K562 (cell line): ENCODE results near the gene ERMP1. TPM values are rescaled to one million over a fixed set of nuclear protein-coding genes. Genes with fewer than 3 reads are reported as not detected.

Experiments
- ATAC-seq: fragments of 200-7000 bp; cut with Tn5 transposase; 3 replicates; pipeline ENCODE4 v1.9.1; 2020; ENCODE audit warnings: moderate library complexity
- BruUV-seq: library from RNA; stranded (reverse); fragments of 400-500 nt; replicated peaks from 2 replicates; lab custom pipeline; 2021; lab: Mats Ljungman, UMichigan
- CTCF ChIA-PET: fragments of 300-600 bp; formaldehyde crosslinking; extraction: SDS; loops from one replicate; lab custom pipeline; 2021; ENCODE audit warnings: low intra/inter-chr PET ratio; lab: Yijun Ruan, JAX
- POLR2A ChIA-PET: fragments of 300-600, 350-650 bp; sonication (Branson Sonifier 250); formaldehyde crosslinking; extraction: SDS; loops from one replicate; lab custom pipeline; 2021; ENCODE audit warnings: antibody characterized with exemption, inconsistent platforms; lab: Yijun Ruan, JAX
- DNase-seq, 4 experiments: peaks; one replicate each; pipeline versions ENCODE4 v3.0.0 to v3.0.0-alpha.2; 2011 to 2018; ENCODE audit warnings: low spot score in 3 of 4, mixed read lengths in 3 of 4; ENCODE audit errors: extremely low read depth in 1 of 4
- FAIRE-seq: peaks from 2 replicates; lab custom pipeline; 2011; peaks lifted over from hg19 to GRCh38; lab: Jason Lieb, UNC
- H2AFZ ChIP-seq: 2 replicates; pipeline ENCODE4 v1.6.0; 2011; ENCODE audit warnings: low read depth, low read length, control low read depth, inconsistent platforms
- H3K27ac ChIP-seq: fragments of 200-600 bp; 3 replicates; pipeline ENCODE4 v1.8.0; 2011; ENCODE audit warnings: low read depth, mild to moderate bottlenecking, control low read depth, inconsistent platforms, low read length, moderate library complexity, mixed read lengths; ENCODE audit errors: extremely low read depth
- H3K27me3 ChIP-seq, 2 experiments: fragments of 300-600 bp in 1 of 2; 2 replicates in 1 of 2; 3 replicates in 1 of 2; pipeline versions ENCODE4 v1.6.0 to v1.8.0; 2011; ENCODE audit warnings: inconsistent platforms in 2 of 2, low read length in 2 of 2, mild to moderate bottlenecking in 1 of 2, mixed read lengths in 1 of 2, moderate library complexity in 1 of 2; ENCODE audit not compliant: control insufficient read depth in 2 of 2, insufficient read depth in 2 of 2
- H3K36me3 ChIP-seq: fragments of 300-600 bp; 3 replicates; pipeline ENCODE4 v1.8.0; 2011; ENCODE audit warnings: mild to moderate bottlenecking, low read length, inconsistent platforms; ENCODE audit not compliant: control insufficient read depth, insufficient read depth
- H3K4me1 ChIP-seq, 2 experiments: fragments of 200-600 bp in 1 of 2; replicated peaks in 1 of 2; 2 replicates in 1 of 2; 3 replicates in 1 of 2; pipeline versions ENCODE4 v1.5.1 to v1.8.0; 2011; ENCODE audit warnings: inconsistent platforms in 2 of 2, low read length in 2 of 2, mild to moderate bottlenecking in 1 of 2, mixed read lengths in 1 of 2, moderate library complexity in 1 of 2; ENCODE audit not compliant: control insufficient read depth in 2 of 2, insufficient read depth in 2 of 2
- H3K4me2 ChIP-seq: 2 replicates; pipeline ENCODE4 v1.6.1; 2011; ENCODE audit warnings: low read length, control low read depth, inconsistent platforms, mixed read lengths; ENCODE audit not compliant: insufficient read depth
- H3K4me3 ChIP-seq: fragments of 200-600 bp; sonication (generic), shearing (Covaris generic); 2 replicates; pipeline ENCODE4 v1.5.1; 2016; ENCODE audit warnings: control low read depth, inconsistent platforms
- H3K79me2 ChIP-seq: fragments of 200-600 bp; 3 replicates; pipeline ENCODE4 v1.8.0; 2011; ENCODE audit warnings: low read length, inconsistent platforms; ENCODE audit not compliant: control insufficient read depth, insufficient read depth
- H3K9ac ChIP-seq, 2 experiments: 2 replicates each; pipeline versions ENCODE4 v1.6.0 to v1.6.1; 2011; ENCODE audit warnings: low read depth in 2 of 2, low read length in 2 of 2, control low read depth in 1 of 2, inconsistent platforms in 1 of 2, mild to moderate bottlenecking in 1 of 2, mixed read lengths in 1 of 2; ENCODE audit not compliant: insufficient read depth in 1 of 2
- H3K9me1 ChIP-seq: one replicate; pipeline ENCODE4 v1.6.0; 2011; ENCODE audit warnings: inconsistent platforms, mild to moderate bottlenecking, low read length, moderate library complexity; ENCODE audit not compliant: control insufficient read depth, insufficient read depth
- H3K9me3 ChIP-seq: replicated peaks from 2 replicates; pipeline ENCODE4 v1.5.1; 2011; ENCODE audit warnings: low read depth, low read length, inconsistent platforms; ENCODE audit not compliant: control insufficient read depth, insufficient read depth
- H4K20me1 ChIP-seq: replicated peaks from 2 replicates; pipeline ENCODE4 v1.6.1; 2011; ENCODE audit warnings: low read length, inconsistent platforms, mixed read lengths; ENCODE audit not compliant: control insufficient read depth, insufficient read depth
- C11orf30 ChIP-seq: fragments of 450-650 bp; IDR thresholded peaks from 2 replicates; pipeline ENCODE4 v1.6.1; 2016; ENCODE audit warnings: low read depth, mild to moderate bottlenecking
- CBFA2T3 ChIP-seq: fragments of 450-650 bp; IDR thresholded peaks from 2 replicates; pipeline ENCODE4 v1.6.1; 2017
- HDAC6 ChIP-seq: IDR thresholded peaks from 2 replicates; pipeline ENCODE4 v1.6.1; 2012; ENCODE audit warnings: low read depth, mild to moderate bottlenecking, control low read depth, inconsistent platforms, low read length, moderate library complexity
- KAT8 ChIP-seq: fragments of 450-650 bp; IDR thresholded peaks from 2 replicates; pipeline ENCODE4 v1.6.1; 2016; ENCODE audit warnings: low read depth, mild to moderate bottlenecking
- NFRKB ChIP-seq: fragments of 450-650 bp; IDR thresholded peaks from 2 replicates; pipeline ENCODE4 v1.6.1; 2016; ENCODE audit warnings: low read depth
- PHF20 ChIP-seq: fragments of 450-650 bp; IDR thresholded peaks from 2 replicates; pipeline ENCODE4 v1.6.1; 2018; ENCODE audit not compliant: partially characterized antibody
- SMARCE1 ChIP-seq: fragments of 450-650 bp; IDR thresholded peaks from 2 replicates; pipeline ENCODE4 v1.7.1; 2016; ENCODE audit warnings: mild to moderate bottlenecking
- THRAP3 ChIP-seq: fragments of 450-650 bp; IDR thresholded peaks from 2 replicates; pipeline ENCODE4 v1.6.1; 2016; ENCODE audit warnings: mild to moderate bottlenecking, inconsistent platforms, borderline replicate concordance
- YY1 ChIP-seq, 3 experiments: IDR thresholded peaks; 2 replicates each; pipeline ENCODE4 v1.6.1; 2011; ENCODE audit warnings: low read length in 2 of 3, mild to moderate bottlenecking in 2 of 3, moderate library complexity in 2 of 3, borderline replicate concordance in 1 of 3, control low read depth in 1 of 3, low read depth in 1 of 3; ENCODE audit not compliant: insufficient read depth in 3 of 3, insufficient replicate concordance in 2 of 3, control insufficient read depth in 1 of 3, insufficient read length in 1 of 3; ENCODE audit errors: extremely low read depth in 1 of 3
- ZNF23 ChIP-seq: fragments of 250-450 bp; sonication (Bioruptor Pico); IDR thresholded peaks from 2 replicates; pipeline ENCODE4 v1.4.0; 2020; ENCODE audit warnings: mild to moderate bottlenecking
- ZNF316 ChIP-seq: fragments of 450-650 bp; IDR thresholded peaks from 2 replicates; pipeline ENCODE4 v1.6.1; 2016
- whole genome bisulfite sequencing: fragments of 100-300 bp; shearing (Covaris generic); methylation state at CpG from one replicate; pipeline ENCODE4 v1.1.6; 2016; ENCODE audit warnings: low coverage, mixed read lengths; ENCODE audit not compliant: insufficient coverage; ENCODE audit errors: missing lambda C conversion rate; 5-methylcytosine and 5-hydroxymethylcytosine counted together
- in situ Hi-C: fragments of 300-500 bp; cut with MboI; formaldehyde crosslinking; loops from 4 replicates; pipeline ENCODE4 v1.15.0; 2018; ENCODE audit warnings: inconsistent platforms, mixed read lengths
- intact Hi-C: fragments of 100-400 bp; cut with micrococcal nuclease; formaldehyde crosslinking; loops from 2 replicates; pipeline ENCODE4 v1.14.2; 2022
- polyA plus RNA-seq, 8 experiments: library from polyadenylated mRNA; depleted of rRNA in 4 of 8; stranded (reverse) in 5 of 8; unstranded in 3 of 8; fragments of >200 nt; fragmentation: Nextera tagmentation in 2 of 8; fragmentation: Illumina TruSeq in 1 of 8; extraction: Ambion mirVana in 2 of 8; extraction: Trizol in 1 of 8; gene quantifications; 2 replicates each; pipeline versions ENCODE4 v1.2.1 to v1.2.3, GENCODE V29; 2011 to 2014; ENCODE audit warnings: inconsistent platforms in 1 of 8, missing spikeins in 1 of 8
- total RNA-seq, 7 experiments: library from RNA; depleted of rRNA in 6 of 7; stranded (reverse); fragments of >200 nt in 6 of 7; fragmentation: Illumina TruSeq in 2 of 7; extraction: Trizol in 2 of 7; gene quantifications; 2 replicates each; pipeline versions ENCODE4 v1.2.1 to v1.2.3, GENCODE V29; 2011 to 2021; ENCODE audit warnings: low replicate concordance in 1 of 7
- TF ChIP-seq, protein P1 (sequence below): fragments of 250-450 bp; sonication (Bioruptor Pico); IDR thresholded peaks from 2 replicates; pipeline ENCODE4 v1.5.0; 2021; ENCODE audit warnings: mild to moderate bottlenecking, borderline replicate concordance

The ERMP1 gene
- total and polyA plus RNA-seq, 9 of the 15 experiments (the other 6 are each of a cell fraction or from before 2014, with no cell fraction given), result 2.5 to 26.3 (median 12.6) TPM

GRCh38 chr9:5736563-5737346 lies 96.2 kb downstream of the ERMP1 start:
- TF ChIP-seq, protein P1, sequence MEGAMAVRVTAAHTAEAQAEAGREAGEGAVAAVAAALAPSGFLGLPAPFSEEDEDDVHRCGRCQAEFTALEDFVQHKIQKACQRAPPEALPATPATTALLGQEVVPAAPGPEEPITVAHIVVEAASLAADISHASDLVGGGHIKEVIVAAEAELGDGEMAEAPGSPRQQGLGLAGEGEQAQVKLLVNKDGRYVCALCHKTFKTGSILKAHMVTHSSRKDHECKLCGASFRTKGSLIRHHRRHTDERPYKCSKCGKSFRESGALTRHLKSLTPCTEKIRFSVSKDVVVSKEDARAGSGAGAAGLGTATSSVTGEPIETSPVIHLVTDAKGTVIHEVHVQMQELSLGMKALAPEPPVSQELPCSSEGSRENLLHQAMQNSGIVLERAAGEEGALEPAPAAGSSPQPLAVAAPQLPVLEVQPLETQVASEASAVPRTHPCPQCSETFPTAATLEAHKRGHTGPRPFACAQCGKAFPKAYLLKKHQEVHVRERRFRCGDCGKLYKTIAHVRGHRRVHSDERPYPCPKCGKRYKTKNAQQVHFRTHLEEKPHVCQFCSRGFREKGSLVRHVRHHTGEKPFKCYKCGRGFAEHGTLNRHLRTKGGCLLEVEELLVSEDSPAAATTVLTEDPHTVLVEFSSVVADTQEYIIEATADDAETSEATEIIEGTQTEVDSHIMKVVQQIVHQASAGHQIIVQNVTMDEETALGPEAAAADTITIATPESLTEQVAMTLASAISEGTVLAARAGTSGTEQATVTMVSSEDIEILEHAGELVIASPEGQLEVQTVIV (CRISPR knock-in tag), result no peak
- TF ChIP-seq CBFA2T3 (no peak), ZNF316 (peak; percentile 61), C11orf30 (peak; percentile 20; the same call in 1 of the 2 replicates), YY1 (IDR thresholded peaks at IDR 0.05; ENCODE audit: borderline replicate concordance in 1 of 3, control insufficient read depth in 1 of 3, extremely low read depth in 1 of 3, insufficient read depth in 3 of 3, insufficient read length in 1 of 3, insufficient replicate concordance in 2 of 3, low read depth in 1 of 3, low read length in 2 of 3) (no peak), HDAC6 (no peak), PHF20 (no peak), THRAP3 (no peak), NFRKB (no peak), SMARCE1 (no peak), KAT8 (no peak), ZNF23 (CRISPR knock-in tag) (no peak)
- ChIA-PET CTCF (no interaction called here), POLR2A (no interaction called here)
- DNase-seq (no peak), ATAC-seq (no peak), FAIRE-seq (no peak)
- Histone ChIP-seq H3K9ac (no peak overlapping the region), H2AFZ (no peak overlapping the region), H3K27me3 (no peaks in the 10 kb centered on the region), H3K4me1 (no peaks in the 10 kb centered on the region), H3K9me3 (no peaks in the 10 kb centered on the region), H4K20me1 (no peaks in the 10 kb centered on the region), H3K27ac (no peak overlapping the region), H3K9me1 (no peaks in the 10 kb centered on the region), H3K4me3 (no peak overlapping the region), H3K79me2 (no peaks in the 10 kb centered on the region), H3K4me2 (no peak overlapping the region), H3K36me3 (peaks cover 20% of the 10 kb centered on the region; the same call in 1 of the 3 replicates)
- BruUV-seq, result no TSS peak
- in situ Hi-C loops (no loop called here), intact Hi-C loops (no loop called here)
- WGBS, result 93% methylated on average over 2 of the region's 2 CpGs
